Calu3 (cell line): ENCODE data around the gene RNF10. TPM values are rescaled to one million over a fixed set of nuclear protein-coding genes. Genes with fewer than 3 reads are reported as not detected.

ENCODE experiments used
- BruUV-seq: library from RNA; stranded (reverse); fragments of 400-500 nt; replicated peaks from 2 replicates; lab custom pipeline; 2021; lab: Mats Ljungman, UMichigan
- CTCF ChIA-PET: fragments of 300-600 bp; sonication (Branson Sonifier 250); formaldehyde crosslinking; loops from one replicate; lab custom pipeline; 2022; ENCODE audit warnings: antibody characterized with exemption; lab: Charles Lee
- DNase-seq: peaks from one replicate; pipeline ENCODE4 v3.0.0; 2022
- H3K27ac Mint-ChIP-seq: one replicate; pipeline ENCODE4 v1.8.0; 2022; ENCODE audit warnings: mixed read lengths; ENCODE audit not compliant: unreplicated experiment
- H3K27me3 Mint-ChIP-seq: one replicate; pipeline ENCODE4 v1.8.0; 2022; ENCODE audit warnings: mixed read lengths; ENCODE audit not compliant: unreplicated experiment
- H3K36me3 Mint-ChIP-seq: one replicate; pipeline ENCODE4 v1.8.0; 2022; ENCODE audit warnings: mild to moderate bottlenecking, moderate library complexity, mixed read lengths; ENCODE audit not compliant: insufficient read depth, unreplicated experiment
- H3K4me1 Mint-ChIP-seq: one replicate; pipeline ENCODE4 v1.8.0; 2022; ENCODE audit warnings: mild to moderate bottlenecking, low read depth, mixed read lengths; ENCODE audit not compliant: unreplicated experiment
- H3K4me3 Mint-ChIP-seq: one replicate; pipeline ENCODE4 v1.8.0; 2022; ENCODE audit warnings: mild to moderate bottlenecking, low read depth, moderate library complexity, mixed read lengths; ENCODE audit not compliant: unreplicated experiment
- H3K9me3 Mint-ChIP-seq: one replicate; pipeline ENCODE4 v1.8.0; 2022; ENCODE audit warnings: low read depth, mixed read lengths; ENCODE audit not compliant: unreplicated experiment
- intact Hi-C: fragments of 100-400 bp; cut with micrococcal nuclease; formaldehyde crosslinking; loops from one replicate; pipeline ENCODE4 v1.10.0; 2022; ENCODE audit not compliant: unreplicated experiment
- total RNA-seq: library from RNA; stranded (reverse); gene quantifications from 2 replicates; pipeline ENCODE4 v1.2.3, GENCODE V29; 2022
- TF ChIP-seq, protein P1 (sequence below): fragments of 200-600 bp; IDR thresholded peaks from one replicate; pipeline ENCODE4 v1.8.0; 2022; ENCODE audit warnings: antibody characterized with exemption; ENCODE audit not compliant: unreplicated experiment

The RNF10 gene
- total RNA-seq, 1 experiment from 2014 or later = 206 TPM

DNA sequence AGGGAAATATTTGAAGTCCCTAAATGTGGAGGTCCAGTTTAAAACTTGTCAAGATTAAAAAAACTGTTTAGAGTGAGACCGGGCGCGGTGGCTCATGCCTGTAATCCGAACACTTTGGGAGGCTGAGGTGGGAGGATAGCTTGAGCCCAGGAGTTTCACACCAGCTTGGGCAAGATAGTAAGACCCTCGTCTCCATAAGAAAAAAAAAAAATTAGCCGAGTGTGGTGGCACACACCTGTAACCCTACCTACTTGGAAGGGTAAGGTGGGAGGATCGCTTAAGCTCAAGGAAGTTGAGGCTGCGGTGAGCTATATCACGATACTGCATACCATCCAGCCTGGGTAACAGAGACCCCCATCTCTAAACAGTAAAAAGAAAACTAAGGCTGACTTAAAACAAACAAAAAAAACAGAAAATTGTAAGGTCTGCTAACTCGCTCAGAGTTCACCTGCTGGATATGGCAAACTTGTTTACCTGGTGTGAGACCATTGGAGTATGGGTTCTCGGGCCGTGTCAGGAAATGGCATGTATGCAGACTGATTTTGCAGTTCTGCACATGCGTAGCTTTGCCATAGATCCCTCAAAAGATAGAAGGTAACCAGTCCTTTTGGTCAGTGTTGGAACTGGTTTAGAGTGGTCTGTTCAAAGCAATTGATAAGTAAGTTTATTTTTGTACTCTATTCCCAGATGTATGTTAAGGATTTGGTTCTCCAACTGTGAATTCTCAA is 2.1 kb downstream of the RNF10 start:
- BruUV-seq = no TSS peak
- Mint-ChIP-seq H3K4me1 (peaks cover 21% of the 10 kb centered on the region), H3K27ac (peak overlapping the region; percentile 96), H3K36me3 (peaks cover 36% of the 10 kb centered on the region), H3K9me3 (no peaks in the 10 kb centered on the region), H3K27me3 (no peaks in the 10 kb centered on the region), H3K4me3 (peak overlapping the region; percentile 98)
- TF ChIP-seq, protein P1, sequence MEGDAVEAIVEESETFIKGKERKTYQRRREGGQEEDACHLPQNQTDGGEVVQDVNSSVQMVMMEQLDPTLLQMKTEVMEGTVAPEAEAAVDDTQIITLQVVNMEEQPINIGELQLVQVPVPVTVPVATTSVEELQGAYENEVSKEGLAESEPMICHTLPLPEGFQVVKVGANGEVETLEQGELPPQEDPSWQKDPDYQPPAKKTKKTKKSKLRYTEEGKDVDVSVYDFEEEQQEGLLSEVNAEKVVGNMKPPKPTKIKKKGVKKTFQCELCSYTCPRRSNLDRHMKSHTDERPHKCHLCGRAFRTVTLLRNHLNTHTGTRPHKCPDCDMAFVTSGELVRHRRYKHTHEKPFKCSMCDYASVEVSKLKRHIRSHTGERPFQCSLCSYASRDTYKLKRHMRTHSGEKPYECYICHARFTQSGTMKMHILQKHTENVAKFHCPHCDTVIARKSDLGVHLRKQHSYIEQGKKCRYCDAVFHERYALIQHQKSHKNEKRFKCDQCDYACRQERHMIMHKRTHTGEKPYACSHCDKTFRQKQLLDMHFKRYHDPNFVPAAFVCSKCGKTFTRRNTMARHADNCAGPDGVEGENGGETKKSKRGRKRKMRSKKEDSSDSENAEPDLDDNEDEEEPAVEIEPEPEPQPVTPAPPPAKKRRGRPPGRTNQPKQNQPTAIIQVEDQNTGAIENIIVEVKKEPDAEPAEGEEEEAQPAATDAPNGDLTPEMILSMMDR = no peak
- CTCF ChIA-PET = interaction anchor here (0.6 to 0.8 kb wide), 2 partner anchors 39 to 313 kb away, joined by 3 read pairs; no protein-coding TSS in a partner anchor
- intact Hi-C loops = loop anchor here (5.0 kb wide), 1 partner anchor 39 kb away; the partner anchor contains the start of gene DYNLL1
- DNase-seq = peak; percentile 20

DNA sequence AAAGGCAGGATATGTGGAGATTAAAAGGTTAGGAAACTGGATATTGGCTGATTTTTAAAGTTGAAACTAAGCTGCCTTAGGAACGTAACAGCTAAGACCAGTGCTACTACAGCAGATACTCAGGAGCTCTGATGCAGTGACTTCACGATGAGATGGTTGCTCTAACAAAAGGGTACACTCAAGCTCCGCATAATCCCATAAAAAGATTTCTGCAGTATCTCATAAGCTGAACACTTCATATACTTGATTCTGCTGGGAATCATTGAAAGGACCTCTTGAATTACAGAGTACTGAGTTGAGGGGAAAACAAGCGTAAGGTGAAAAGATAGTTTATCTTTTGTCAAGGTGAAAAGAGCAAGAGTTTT is 3.7 kb downstream of the RNF10 start:
- no TSS peak for BruUV-seq
- no peaks in the 10 kb centered on the region for H3K9me3 Mint-ChIP-seq
- no peak for DNase-seq
- TF ChIP-seq, protein P1 = no peak
- H3K4me3 Mint-ChIP-seq = peak overlapping the region; percentile 98
- intact Hi-C loops = loop anchor here (5.0 kb wide), 1 partner anchor 41 kb away; the partner anchor contains the start of gene DYNLL1
- H3K27me3 Mint-ChIP-seq = no peaks in the 10 kb centered on the region
- H3K27ac Mint-ChIP-seq = peak overlapping the region; percentile 55
- peaks cover 21% of the 10 kb centered on the region for H3K4me1 Mint-ChIP-seq
- peaks cover 36% of the 10 kb centered on the region for H3K36me3 Mint-ChIP-seq
- CTCF ChIA-PET = interaction anchor here (0.5 to 1.3 kb wide), 4 partner anchors 9 to 314 kb away, joined by 3 to 5 read pairs (median 4); partner anchors contain the start of genes COQ5 and POP5

DNA sequence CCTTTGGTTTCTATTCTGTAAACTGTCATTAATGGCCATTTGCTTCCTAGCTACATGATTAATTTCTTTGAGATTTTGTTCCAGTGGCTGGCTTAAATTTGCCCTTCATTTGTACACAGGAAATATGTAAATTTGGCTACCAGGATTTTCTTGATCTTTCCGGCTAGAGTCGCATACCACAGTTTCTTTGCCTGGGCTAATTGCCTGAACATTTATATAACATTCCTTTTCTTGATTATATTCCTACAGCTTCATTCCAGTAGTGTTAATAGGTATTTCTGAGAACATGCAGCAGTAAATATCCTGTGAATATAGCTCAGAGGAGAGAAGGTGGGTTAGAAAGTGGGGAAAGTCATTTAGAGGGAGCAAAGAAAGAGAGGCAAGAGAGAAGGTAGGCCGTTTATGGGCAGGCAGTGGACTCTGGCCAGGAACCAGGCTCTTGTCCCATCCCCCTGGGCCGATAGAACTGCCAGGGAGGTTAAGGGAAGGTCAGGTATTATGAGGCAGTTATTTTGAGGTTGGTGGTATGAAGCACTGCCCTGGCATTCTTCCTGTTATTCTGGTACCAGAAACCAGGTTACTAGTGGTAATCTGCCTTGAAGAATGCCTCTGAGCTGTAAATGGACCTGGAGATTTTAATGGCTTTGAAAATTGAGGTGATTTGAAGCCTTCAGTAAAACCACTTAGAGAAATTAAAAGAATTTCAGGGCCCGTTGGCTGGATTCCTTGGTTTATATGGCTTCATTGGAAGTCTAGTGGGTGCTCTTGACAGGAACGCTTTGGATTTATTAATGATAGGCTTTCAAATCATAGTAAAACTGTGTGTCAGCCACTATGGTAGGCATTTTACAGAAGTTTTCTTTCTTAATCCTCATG is 4.4 kb downstream of the RNF10 start:
- Mint-ChIP-seq H3K36me3 (peaks cover 36% of the 10 kb centered on the region), H3K27me3 (no peaks in the 10 kb centered on the region), H3K4me3 (peak overlapping the region; percentile 98), H3K4me1 (peaks cover 21% of the 10 kb centered on the region), H3K27ac (peak overlapping the region; percentile 55), H3K9me3 (no peaks in the 10 kb centered on the region)
- BruUV-seq = no TSS peak
- TF ChIP-seq, protein P1 = no peak
- CTCF ChIA-PET = interaction anchor here (1.2 to 1.3 kb wide), 2 partner anchors 9 to 43 kb away, joined by 3 to 5 read pairs; partner anchors contain the start of genes COQ5 and POP5
- peak; percentile 78 for DNase-seq
- intact Hi-C loops = loop anchor here (5.0 kb wide), 1 partner anchor 41 kb away; the partner anchor contains the start of gene DYNLL1

DNA sequence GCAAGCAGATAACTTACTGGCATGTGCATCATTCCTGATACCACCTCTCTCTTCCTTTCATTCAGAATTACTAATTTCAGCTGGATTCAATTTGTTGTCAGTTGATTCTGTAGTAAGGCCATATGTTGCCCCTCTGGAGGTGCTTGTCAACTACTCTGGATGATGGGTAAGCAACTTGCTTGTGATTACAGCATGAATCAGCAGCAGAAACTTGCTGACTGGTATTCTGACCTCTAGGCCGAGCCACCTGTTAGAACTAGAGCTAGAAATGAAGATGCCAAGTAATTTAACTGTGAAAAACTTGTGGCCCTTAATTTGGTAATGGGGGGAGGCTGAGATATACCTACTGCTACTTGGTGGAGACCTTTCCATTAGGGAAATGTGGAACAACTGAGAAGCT is 5.1 kb downstream of the RNF10 start:
- DNase-seq = no peak
- BruUV-seq = no TSS peak
- Mint-ChIP-seq H3K27ac (peak overlapping the region; percentile 55), H3K36me3 (peaks cover 31% of the 10 kb centered on the region), H3K9me3 (no peaks in the 10 kb centered on the region), H3K4me3 (peak overlapping the region; percentile 98), H3K4me1 (peaks cover 21% of the 10 kb centered on the region), H3K27me3 (no peaks in the 10 kb centered on the region)
- TF ChIP-seq, protein P1 = no peak
- CTCF ChIA-PET = interaction anchor here (1.3 kb wide), 1 partner anchor 10 kb away, joined by 5 read pairs; the partner anchor contains the start of gene COQ5
- intact Hi-C loops = loop anchor here (5.0 kb wide), 1 partner anchor 42 kb away; the partner anchor contains the start of gene DYNLL1
